Fibroblast of lung (primary cell): ENCODE data around the gene FOXS1. TPM values are rescaled to one million over a fixed set of nuclear protein-coding genes. Genes with fewer than 3 reads are reported as not detected.
A peak's percentile ranks its signal among the peaks of the same experiment; 100 is the strongest.

ENCODE experiments used
- DNase-seq, 2 donors: peaks; one replicate each; pipeline versions ENCODE4 v3.0.0 to v3.0.0-alpha.2; 2010; ENCODE audit warnings: low read depth in 2 of 2
- H2AFZ ChIP-seq: 2 replicates; pipeline ENCODE4 v1.5.1; 2012; ENCODE audit warnings: low read length, control low read depth, inconsistent platforms
- H3K27ac ChIP-seq: 2 replicates; pipeline ENCODE4 v1.5.1; 2011; ENCODE audit warnings: low read length, control low read depth; ENCODE audit not compliant: insufficient read depth
- H3K27me3 ChIP-seq: 2 replicates; pipeline ENCODE4 v1.5.1; 2011; ENCODE audit warnings: mild to moderate bottlenecking, low read length; ENCODE audit not compliant: control insufficient read depth, insufficient read depth
- H3K36me3 ChIP-seq: 2 replicates; pipeline ENCODE4 v1.5.1; 2011; ENCODE audit warnings: low read length; ENCODE audit not compliant: control insufficient read depth, insufficient read depth
- H3K4me1 ChIP-seq: 2 replicates; pipeline ENCODE4 v1.5.1; 2011; ENCODE audit warnings: low read length; ENCODE audit not compliant: control insufficient read depth, insufficient read depth; ENCODE audit errors: extremely low read depth
- H3K4me2 ChIP-seq: 2 replicates; pipeline ENCODE4 v1.5.1; 2011; ENCODE audit warnings: low read length, control low read depth; ENCODE audit not compliant: insufficient read depth; ENCODE audit errors: extremely low read depth
- H3K4me3 ChIP-seq, 4 experiments: fragments of 200-600 bp in 1 of 4; sonication (generic) in 1 of 4; replicated peaks in 1 of 4; 2 replicates each; pipeline ENCODE4 v1.5.1; 2011 to 2016; ENCODE audit warnings: low read length in 4 of 4, low read depth in 3 of 4, mild to moderate bottlenecking in 3 of 4, control low read depth in 2 of 4, inconsistent platforms in 1 of 4, mixed read lengths in 1 of 4; ENCODE audit not compliant: insufficient read depth in 1 of 4; ENCODE audit errors: control extremely low read depth in 1 of 4
- H3K79me2 ChIP-seq: 2 replicates; pipeline ENCODE4 v1.5.1; 2012; ENCODE audit warnings: mild to moderate bottlenecking, low read length, inconsistent platforms; ENCODE audit not compliant: control insufficient read depth, insufficient read depth
- H3K9ac ChIP-seq: 2 replicates; pipeline ENCODE4 v1.5.1; 2011; ENCODE audit warnings: mild to moderate bottlenecking, low read length, control low read depth; ENCODE audit not compliant: insufficient read depth
- H3K9me3 ChIP-seq: 2 replicates; pipeline ENCODE4 v1.5.1; 2012; ENCODE audit warnings: low read depth, low read length; ENCODE audit not compliant: control insufficient read depth, insufficient read depth
- H4K20me1 ChIP-seq: 2 replicates; pipeline ENCODE4 v1.5.1; 2011; ENCODE audit warnings: low read length; ENCODE audit not compliant: control insufficient read depth, insufficient read depth; ENCODE audit errors: extremely low read depth
- EZH2 ChIP-seq: IDR thresholded peaks from 2 replicates; pipeline ENCODE4 v1.5.1; 2012; ENCODE audit warnings: low read length, control low read depth, mild to moderate bottlenecking; ENCODE audit errors: missing control alignments
- polyA plus RNA-seq, 2 donors: library from polyadenylated mRNA; depleted of rRNA in 1 of 2; stranded (reverse) in 1 of 2; unstranded in 1 of 2; fragments of >200 nt; gene quantifications; 2 replicates each; pipeline ENCODE4 v1.2.1, GENCODE V29; 2011 to 2012; ENCODE audit warnings: missing spikeins in 1 of 2
- total RNA-seq: library from RNA; depleted of rRNA; stranded (reverse); fragments of >200 nt; gene quantifications from 2 replicates; pipeline ENCODE4 v1.2.1, GENCODE V29; 2014
- TF ChIP-seq, protein P1 (sequence below), 2 donors: IDR thresholded peaks in 1 of 2; conservative IDR thresholded peaks in 1 of 2; 1 replicate in 1 of 2; 2 replicates in 1 of 2; pipeline ENCODE4 v1.5.1; 2011 to 2012; ENCODE audit warnings: low read length in 2 of 2, control low read depth in 1 of 2, inconsistent platforms in 1 of 2, low read depth in 1 of 2, mild to moderate bottlenecking in 1 of 2

FOXS1 gene
- total and polyA plus RNA-seq, 2 donors (not counting 1 experiment from before 2014, with no cell fraction given): under 0.01 TPM; not detected in 1

DNA sequence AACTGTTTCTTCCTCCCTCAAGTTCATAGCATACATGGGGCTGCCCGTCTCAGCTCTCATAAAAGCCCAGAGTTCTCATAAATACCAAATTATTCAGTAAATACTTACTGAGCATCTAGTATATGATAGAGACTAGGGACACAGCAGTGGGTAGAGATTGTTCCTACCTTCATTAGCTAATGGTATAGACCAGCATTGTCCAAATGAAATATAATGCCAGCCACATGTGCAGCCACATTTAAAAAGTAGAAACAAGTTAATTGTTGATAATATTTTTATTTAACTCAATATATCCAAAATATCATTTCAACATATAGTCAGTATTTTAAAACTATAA is 26.2 kb upstream of the FOXS1 start:
- no peaks in the 10 kb centered on the region for H3K79me2 ChIP-seq
- DNase-seq: no peak
- no peak overlapping the region for H3K4me3 ChIP-seq
- no peak overlapping the region for H3K9ac ChIP-seq
- no peaks in the 10 kb centered on the region for H3K4me1 ChIP-seq
- H3K4me2 ChIP-seq: no peak overlapping the region
- H3K27me3 ChIP-seq: peaks cover 46% of the 10 kb centered on the region
- no peak overlapping the region for H2AFZ ChIP-seq
- no peak for TF ChIP-seq EZH2
- TF ChIP-seq, protein P1, sequence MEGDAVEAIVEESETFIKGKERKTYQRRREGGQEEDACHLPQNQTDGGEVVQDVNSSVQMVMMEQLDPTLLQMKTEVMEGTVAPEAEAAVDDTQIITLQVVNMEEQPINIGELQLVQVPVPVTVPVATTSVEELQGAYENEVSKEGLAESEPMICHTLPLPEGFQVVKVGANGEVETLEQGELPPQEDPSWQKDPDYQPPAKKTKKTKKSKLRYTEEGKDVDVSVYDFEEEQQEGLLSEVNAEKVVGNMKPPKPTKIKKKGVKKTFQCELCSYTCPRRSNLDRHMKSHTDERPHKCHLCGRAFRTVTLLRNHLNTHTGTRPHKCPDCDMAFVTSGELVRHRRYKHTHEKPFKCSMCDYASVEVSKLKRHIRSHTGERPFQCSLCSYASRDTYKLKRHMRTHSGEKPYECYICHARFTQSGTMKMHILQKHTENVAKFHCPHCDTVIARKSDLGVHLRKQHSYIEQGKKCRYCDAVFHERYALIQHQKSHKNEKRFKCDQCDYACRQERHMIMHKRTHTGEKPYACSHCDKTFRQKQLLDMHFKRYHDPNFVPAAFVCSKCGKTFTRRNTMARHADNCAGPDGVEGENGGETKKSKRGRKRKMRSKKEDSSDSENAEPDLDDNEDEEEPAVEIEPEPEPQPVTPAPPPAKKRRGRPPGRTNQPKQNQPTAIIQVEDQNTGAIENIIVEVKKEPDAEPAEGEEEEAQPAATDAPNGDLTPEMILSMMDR (conservative IDR thresholded peaks at IDR 0.05 in 1 of 2, IDR thresholded peaks at IDR 0.05 in 1 of 2; ENCODE audit: low read depth in 1 of 2, low read length in 2 of 2): no peak
- no peaks in the 10 kb centered on the region for H3K9me3 ChIP-seq
- H4K20me1 ChIP-seq: no peaks in the 10 kb centered on the region
- H3K27ac ChIP-seq: no peak overlapping the region
- no peaks in the 10 kb centered on the region for H3K36me3 ChIP-seq

DNA sequence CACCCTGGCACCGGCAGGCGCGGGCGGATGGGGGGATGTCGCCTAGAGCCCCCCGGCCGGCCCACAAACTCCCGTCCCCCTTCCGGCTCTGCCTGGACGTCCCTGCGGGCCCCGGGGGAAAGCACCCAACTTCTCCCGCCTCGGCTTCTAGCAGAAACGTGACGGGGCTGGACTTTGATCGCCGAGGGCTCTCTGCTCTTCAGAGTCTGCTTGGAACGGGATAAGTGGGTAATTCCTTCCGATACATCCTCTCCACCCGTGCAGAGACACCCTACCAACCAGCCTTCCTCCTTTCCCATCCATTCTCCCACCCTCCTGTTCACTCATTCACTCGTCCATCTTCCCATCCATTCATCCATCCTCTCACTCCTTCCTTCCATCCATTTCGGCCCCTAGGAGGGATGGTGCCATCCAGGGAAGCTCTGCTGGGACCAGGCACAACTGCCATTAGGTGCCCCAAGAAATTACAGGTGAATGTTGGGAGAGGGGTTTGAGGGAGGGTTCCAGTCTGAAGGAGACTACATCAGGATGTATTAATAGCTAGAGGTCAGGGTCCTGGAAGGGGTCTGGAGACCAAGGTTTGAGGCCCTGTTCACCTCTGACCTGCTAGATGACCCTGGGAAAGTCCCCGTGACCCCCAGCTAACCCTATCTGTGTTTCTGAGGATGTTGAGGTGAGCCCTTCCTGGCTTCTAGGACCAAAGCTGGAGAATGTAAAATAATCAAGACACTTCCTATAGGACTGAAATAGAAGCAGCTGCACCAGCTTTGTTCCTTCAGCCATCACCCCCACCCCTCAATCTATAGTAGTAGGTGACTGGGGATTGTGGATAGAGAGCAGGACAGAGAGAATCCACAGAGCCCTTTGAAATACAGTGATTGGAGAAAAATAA is 25.6 kb upstream of the FOXS1 start:
- no peaks in the 10 kb centered on the region for H3K9me3 ChIP-seq
- H3K4me1 ChIP-seq: no peaks in the 10 kb centered on the region
- H3K27ac ChIP-seq: no peak overlapping the region
- no peaks in the 10 kb centered on the region for H3K36me3 ChIP-seq
- no peaks in the 10 kb centered on the region for H3K79me2 ChIP-seq
- H4K20me1 ChIP-seq: no peaks in the 10 kb centered on the region
- H3K4me2 ChIP-seq: no peak overlapping the region
- peaks cover 46% of the 10 kb centered on the region for H3K27me3 ChIP-seq
- peak overlapping the region in 1 of 4 experiments; percentile 28 for H3K4me3 ChIP-seq
- no peak overlapping the region for H2AFZ ChIP-seq
- DNase-seq: no peak
- H3K9ac ChIP-seq: no peak overlapping the region
- TF ChIP-seq, protein P1 (conservative IDR thresholded peaks at IDR 0.05 in 1 of 2, IDR thresholded peaks at IDR 0.05 in 1 of 2; ENCODE audit: low read depth in 1 of 2, low read length in 2 of 2): no peak
- peak; percentile 97 for TF ChIP-seq EZH2

DNA sequence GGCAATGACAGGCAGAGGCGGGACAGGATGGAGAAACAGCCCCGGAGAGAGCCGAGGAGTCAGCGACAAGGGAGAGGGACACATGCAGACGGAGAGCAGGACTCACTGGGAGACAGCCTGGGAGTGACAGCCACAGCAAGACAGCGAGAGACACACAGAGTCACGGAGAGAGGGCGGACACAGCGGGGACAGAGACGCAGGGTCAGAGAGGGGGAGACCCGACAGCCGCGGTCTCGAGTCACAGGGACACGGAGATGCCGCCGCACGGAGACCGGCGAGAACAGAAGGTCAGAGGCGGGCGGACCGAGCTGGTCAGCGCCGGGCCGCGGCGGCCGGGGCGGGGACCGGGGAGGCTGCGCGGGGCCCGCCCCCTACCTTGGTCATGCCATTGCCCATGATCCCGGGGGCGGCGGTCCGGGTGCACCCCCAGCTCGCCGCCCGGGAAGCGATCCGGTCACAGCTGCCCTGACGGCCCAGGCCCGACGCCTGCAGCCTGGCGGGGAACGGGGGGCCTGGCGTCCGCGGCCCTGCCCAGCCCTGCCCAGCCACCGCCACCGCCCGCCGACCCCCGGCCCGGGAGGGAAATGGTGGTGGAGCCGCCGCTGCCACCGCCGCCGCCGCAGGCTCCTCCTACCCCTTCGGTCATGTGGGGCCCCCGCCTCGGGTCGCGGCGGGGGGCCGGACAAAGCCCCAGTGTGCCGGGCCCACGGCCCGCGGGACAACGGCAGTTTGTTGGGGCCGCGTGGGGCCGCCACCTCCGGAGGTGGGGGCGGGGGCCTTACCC is 24.7 kb upstream of the FOXS1 start, which contains the start of the genes DUSP15 and TTLL9:
DUSP15 (minus strand) TSS at position 586 of the 784 bp plus-strand sequence; CDS start at position 396, 190 bp downstream.
TTLL9 (plus strand) TSS at position 693 of the 784 bp plus-strand sequence. CDS start 493 bp downstream, outside the sequence.
- Histone ChIP-seq H2AFZ (peak within 1 kb of the TSS; percentile 40), H3K9me3 (no peaks in the 10 kb centered on the region), H3K27ac (no peak within 1 kb of the TSS), H4K20me1 (no peaks in the 10 kb centered on the region), H3K4me1 (no peaks in the 10 kb centered on the region), H3K9ac (no peak within 1 kb of the TSS), H3K27me3 (peaks cover 46% of the 10 kb centered on the region), H3K79me2 (no peaks in the 10 kb centered on the region), H3K4me3 (peak within 1 kb of the TSS in 2 of 4 experiments; percentile 28 to 39), H3K36me3 (no peaks in the 10 kb centered on the region), H3K4me2 (peak within 1 kb of the TSS; percentile 54)
- DNase-seq: no peak
- TF ChIP-seq EZH2: peak; percentile 100
- TF ChIP-seq, protein P1 (conservative IDR thresholded peaks at IDR 0.05 in 1 of 2, IDR thresholded peaks at IDR 0.05 in 1 of 2; ENCODE audit: low read depth in 1 of 2, low read length in 2 of 2): no peak
